SIG-M5 treated with dmso at 0.1 percent for 504 hours (cell line): ENCODE measurements around the gene FBXW10.
"Not testable (repeated sequence)": the region's sequence is repeated elsewhere in the genome, so short reads cannot be mapped to it uniquely, and the experiment has no call there.

Experiments used
- DNase-seq: peaks from one replicate; lab custom pipeline; 2025; ENCODE audit not compliant: unreplicated experiment; lab: John Stamatoyannopoulos, UW

FBXW10 gene

DNA sequence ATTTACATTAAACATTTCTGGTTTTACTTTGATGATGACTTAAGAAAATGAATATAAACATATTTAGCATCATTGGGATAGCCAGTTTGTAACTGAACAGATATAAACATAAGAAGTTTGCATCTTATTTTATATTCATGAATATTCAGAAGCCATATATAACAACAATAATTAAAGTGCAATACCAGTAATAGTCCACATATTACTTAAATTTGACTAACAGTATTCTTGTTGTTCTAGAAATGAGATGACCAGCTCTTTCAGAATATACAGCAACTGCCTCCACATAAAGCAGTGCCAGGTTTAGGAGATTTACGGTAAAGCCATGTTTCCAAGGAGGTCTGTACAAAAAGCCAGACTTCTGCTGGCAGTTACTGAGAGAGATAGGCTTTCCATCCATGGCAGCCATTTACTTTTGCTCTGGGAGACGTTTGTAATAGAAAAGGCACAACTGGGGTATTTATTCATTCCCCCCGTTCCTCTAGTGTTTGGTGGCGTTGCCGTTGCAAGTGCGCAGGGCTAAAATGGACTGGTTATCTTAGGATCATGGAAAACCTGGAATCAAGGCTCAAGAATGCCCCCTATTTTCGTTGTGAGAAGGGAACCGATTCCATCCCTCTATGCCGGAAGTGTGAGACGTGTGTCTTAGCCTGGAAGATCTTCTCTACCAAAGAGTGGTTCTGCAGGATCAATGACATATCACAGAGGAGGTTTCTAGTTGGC lies at the start of gene FBXW10:
Gene FBXW10 (plus strand): TSS at position 356 of the 723 bp plus-strand sequence. CDS start 191 bp downstream, at position 547.
- not testable (repeated sequence) for DNase-seq

DNA sequence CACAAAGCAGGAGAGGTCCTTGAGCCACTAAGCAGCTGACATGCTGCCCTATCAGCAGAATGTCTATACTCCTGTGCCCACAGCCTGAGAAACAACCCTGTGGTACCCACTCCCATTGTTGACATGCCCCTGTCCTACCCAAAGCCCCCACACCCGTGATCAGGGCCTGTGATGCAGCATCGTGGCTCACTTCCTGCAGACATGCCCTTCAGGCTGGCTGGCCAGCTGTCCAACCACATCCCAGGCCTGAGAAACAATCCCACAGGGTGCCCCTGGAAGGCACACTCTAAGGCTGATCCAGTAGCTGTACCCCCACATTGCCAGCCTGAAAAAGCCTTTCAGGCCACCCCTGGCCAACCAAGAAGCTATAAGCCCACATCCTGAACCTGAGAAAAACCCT lies 48.7 kb upstream of the FBXW10 start:
- not testable (repeated sequence) for DNase-seq

- DNase-seq, result not testable (repeated sequence)
These were observed 45.3 kb upstream of the FBXW10 start for GRCh38 chr17:18698473-18699103.

DNA sequence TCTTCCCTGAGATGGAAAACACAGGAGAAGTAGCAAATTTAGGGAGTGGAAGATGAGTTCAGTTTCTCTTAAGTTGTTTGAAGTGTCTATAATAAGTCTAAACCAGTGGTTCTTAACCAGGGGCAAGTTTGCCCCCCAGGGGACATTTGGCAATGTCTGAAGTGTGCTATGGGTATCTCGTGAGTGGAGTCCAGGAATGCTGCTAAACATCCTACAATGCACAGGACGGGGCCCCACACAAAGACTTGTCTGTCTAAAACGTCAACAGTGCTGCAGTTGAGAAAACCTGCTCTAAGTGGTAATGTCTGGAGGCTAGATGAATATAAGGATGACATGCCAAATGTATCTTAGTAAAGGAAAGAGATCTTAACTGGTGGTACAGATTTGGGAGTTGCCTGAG lies 37.9 kb upstream of the FBXW10 start:
- DNase-seq, result not testable (repeated sequence)

- not testable (repeated sequence) for DNase-seq
These were observed 35.6 kb upstream of the FBXW10 start for GRCh38 chr17:18708215-18708614.

DNA sequence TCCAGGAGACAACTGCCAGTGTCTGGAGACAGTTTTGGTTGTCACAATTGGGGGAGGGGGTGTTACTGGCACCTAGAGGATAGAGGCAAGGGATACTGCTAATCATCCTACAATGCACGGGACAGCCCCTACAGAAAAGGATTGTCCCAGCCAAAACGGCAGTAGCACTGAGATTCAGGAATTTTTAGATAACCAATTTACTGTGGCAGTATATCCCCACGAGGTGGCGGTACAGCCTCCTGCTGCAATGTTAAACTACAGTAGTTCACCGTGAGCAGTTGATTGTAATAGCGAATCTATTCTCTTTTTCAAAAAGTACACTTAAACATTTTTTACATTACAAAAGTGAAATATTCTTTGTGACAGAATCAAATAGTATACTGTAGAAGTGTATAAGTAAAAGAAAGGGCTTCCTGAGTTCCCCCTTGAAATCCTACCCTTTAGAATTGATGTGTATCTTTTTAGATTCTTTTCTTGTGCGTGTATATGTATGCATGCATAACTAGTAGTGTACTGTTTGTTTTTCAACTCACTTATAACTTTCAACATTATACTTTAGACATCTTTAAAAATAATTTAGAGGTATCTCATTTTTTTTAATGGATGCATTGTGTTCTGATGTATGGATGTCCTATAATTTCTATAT lies 31.4 kb upstream of the FBXW10 start:
- peak; percentile 3 for DNase-seq

GRCh38 chr17:18718643-18719427 lies 25.0 kb upstream of the FBXW10 start:
- DNase-seq, result peak; percentile 55

GRCh38 chr17:18719428-18720110 lies 24.3 kb upstream of the FBXW10 start:
- not testable (repeated sequence) for DNase-seq

DNA sequence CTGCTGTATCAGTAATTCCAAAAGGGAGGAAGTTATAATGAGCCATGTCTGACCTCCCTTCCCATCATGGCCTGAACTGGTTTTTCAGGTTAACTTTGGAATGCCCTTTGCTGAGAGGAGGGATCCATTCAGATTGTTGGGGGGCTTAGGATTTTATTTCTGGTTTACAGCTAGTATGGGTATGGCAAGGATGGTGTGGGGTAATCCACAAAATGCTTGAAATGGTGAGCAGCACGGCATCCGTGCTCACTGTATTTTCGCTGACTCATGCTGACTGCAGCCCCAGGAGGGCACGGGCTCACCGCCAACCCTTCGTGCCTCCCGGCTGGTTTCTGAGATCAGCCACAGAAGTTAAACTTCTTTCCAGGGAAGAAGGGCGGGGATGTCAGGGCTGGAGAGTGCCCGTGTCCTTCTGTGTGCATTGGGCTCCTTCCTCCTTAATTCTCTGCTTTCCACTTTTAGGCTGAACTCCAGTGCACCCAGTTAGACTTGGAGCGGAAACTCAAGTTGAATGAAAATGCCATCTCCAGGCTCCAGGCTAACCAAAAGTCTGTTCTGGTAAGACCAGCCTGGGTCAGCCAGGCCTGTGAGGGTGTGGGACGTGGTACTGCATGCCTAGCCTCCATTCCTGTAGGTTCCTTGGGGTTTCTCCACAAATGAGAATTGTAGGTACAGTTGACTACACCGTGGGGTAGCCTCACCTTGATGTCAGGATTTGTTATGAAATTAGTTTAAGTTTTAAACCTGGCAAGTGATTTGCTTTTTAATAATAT lies 21.9 kb upstream of the FBXW10 start:
- not testable (repeated sequence) for DNase-seq

- not testable (repeated sequence) for DNase-seq
These were observed 21.2 kb upstream of the FBXW10 start for GRCh38 chr17:18722612-18723011.

DNA sequence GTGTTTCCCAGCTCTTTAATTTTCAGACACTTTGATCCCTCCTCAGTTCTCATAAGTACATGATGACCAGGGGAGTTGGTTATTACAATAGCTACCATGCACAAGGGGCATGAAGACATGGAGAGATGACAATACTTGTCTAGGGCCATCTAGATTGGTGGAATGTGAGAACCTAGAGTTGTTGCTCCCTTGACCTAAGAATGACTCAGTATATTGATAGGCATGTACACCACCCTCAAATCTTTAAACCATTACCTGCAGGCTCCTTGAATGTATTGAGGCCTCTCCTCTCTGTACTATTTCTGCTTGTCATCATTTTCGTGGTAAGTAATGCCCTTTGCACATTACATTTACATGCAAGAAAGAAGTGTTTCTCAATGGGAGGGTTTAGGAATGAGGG lies 20.3 kb upstream of the FBXW10 start:
- DNase-seq, result not testable (repeated sequence)

GRCh38 chr17:18732438-18732837 lies 11.4 kb upstream of the FBXW10 start:
- DNase-seq, result not testable (repeated sequence)

DNA sequence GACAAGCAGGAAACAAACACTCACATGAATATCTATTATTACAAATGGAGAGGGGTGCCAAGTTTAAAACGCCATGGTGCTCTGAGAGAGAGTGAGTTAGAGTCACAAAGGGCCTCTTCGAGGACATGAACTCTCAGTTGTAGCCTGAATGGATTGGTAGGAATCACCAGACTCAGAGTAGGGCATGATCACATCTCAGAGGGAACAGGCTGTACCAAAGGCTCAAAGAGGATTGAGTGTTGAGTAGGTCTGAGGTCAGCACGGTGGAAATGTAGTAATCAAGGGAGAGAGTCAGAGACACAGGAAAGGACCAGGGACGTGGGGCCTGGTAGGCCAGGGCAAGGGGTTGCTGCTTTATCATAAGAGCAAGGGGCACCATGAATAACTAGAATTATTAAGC lies 10.5 kb upstream of the FBXW10 start:
- DNase-seq, result not testable (repeated sequence)

DNA sequence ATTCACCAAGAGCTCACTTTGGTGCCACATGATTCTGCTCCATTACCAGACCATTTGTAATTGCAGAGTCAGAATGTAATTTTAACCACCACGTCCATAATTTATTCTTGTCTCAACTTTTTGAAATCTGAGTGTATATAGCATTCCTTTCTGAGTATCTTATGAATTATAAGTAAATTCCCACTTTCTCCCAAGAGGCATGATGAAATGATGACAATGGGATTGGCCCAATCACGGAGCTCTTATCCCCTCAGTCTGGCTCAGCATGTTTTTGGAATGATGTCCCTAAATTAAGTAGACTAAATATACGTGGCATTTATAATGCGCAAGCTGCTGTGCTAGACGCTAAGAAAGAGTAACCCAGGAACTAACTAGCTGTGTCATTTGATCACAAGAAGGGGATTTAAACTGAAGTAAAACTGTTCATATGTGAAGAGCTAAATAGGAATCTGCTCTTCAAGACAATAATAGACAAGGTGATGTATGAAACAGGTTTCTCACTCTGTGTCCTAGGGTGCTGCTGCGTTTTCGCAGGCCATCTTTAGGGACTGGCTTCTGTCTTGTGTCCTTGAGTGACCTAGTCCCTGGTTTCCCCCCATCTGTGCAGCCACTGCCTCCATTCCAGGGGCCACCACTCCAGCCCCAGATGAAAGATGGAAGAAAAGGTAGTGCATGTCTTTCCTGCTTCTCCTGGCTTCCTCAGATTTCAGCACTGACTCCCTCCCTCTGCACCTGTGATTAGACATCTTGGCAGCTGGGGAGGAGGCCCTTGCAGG lies 4.0 kb upstream of the FBXW10 start:
- DNase-seq, result not testable (repeated sequence)

DNA sequence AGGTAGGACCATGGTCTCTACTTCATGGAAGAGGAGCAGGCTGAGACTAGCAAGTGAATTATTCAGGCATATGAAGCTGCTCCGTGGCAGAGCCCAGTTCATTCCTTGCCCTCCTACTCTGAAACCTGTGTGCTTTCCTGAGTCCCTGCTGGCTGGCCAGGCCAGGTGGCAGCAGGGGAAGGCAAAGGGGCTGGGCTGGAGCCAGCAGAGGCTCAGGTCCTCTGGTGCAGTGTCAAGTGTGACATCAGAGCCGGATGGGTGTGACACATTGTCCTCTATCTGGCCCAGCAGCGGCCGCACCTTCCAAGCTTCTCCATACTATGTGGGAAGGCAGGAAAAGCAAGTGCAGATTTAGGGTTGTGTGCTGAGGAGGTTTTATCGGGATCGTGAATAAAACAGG lies 2.6 kb upstream of the FBXW10 start:
- DNase-seq, result not testable (repeated sequence)

- not testable (repeated sequence) for DNase-seq
These were observed 872 bp downstream of the FBXW10 start for GRCh38 chr17:18744726-18745125.

- DNase-seq, result not testable (repeated sequence)
These were observed 2.7 kb downstream of the FBXW10 start for GRCh38 chr17:18746551-18746950.

DNA sequence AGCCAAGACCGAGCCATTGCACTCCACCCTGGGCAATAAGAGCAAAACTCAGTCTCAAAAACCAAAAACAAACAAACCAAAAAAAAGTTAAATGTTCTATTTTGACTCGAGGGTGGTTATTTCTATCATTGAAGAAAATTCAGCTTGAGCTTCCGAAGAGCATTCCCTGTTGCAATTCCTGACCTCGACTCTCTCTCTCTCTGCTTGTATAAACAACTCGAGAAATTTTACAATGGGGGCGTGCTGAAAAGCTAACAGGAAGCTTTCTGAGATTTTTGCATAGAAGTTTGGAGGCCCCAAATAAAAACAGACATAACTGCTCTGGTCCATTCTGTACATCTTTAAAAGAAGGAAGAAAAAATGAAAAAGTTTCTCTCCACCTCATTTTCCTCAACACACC lies 3.6 kb downstream of the FBXW10 start:
- not testable (repeated sequence) for DNase-seq

DNA sequence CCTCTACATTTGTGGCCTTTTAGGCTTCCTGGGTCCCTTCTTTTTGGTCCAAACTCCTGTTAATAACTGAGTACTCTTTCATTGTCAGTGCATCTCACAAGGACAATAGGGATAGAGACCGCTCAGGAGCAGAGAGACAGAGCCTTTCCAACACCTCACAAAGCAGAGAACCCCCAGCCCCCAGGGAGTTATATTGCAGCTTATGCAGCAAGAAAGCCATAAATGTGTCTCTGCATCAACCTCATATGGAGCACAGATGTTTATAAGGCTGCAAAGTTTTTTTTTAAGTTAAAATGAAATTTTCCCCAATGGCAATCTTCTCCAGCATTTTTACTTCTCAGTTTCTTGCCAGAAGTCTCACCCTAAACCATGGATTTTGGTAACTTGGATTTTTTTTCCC lies 6.4 kb downstream of the FBXW10 start:
- DNase-seq, result not testable (repeated sequence)
